Neural progenitor cell (in vitro differentiated cells): ENCODE results near the gene PRPF38B.

Source experiments
- CTCF ChIP-seq: fragments of 200-600 bp; sonication (generic); IDR thresholded peaks from 2 replicates; pipeline ENCODE4 v1.5.1; 2017; ENCODE audit warnings: antibody characterized with exemption, mild to moderate bottlenecking
- EZH2 ChIP-seq: fragments of 200-600 bp; sonication (generic); IDR thresholded peaks from 2 replicates; pipeline ENCODE4 v1.6.1; 2017; ENCODE audit warnings: antibody characterized with exemption, mild to moderate bottlenecking, moderate library complexity

DNA sequence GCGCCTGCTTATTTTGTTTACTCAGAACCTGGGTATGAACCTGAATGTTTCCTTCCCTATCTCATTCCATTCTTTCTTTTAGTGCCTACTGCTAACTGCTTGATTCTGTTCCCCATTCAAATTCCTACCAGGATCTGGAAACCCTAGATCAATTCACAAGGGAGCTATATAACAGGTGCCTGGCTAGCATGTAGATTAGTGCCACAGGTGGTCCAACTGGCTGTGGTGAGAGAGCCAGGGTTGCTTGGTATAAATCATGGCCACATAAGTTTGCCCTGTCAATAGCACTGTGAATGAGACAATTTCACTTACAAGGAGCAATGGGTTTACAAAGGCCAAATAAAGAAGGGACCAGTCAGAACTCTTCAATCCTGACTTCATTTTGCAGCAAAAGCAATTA, 6.6 kb upstream of the PRPF38B start:
- no peak for TF ChIP-seq CTCF
- TF ChIP-seq EZH2: no peak
